NCI-H2107 (cell line): Measurements from ENCODE around the gene MRGPRG.
A peak's percentile ranks its signal among the peaks of the same experiment; 100 is the strongest.

ENCODE experiments used
- DNase-seq: peaks from one replicate; lab custom pipeline; 2025; lab: John Stamatoyannopoulos, UW

MRGPRG gene

GRCh38 chr11:3225826-3226750, 7.5 kb upstream of the MRGPRG start:
- no peak for DNase-seq

GRCh38 chr11:3225159-3225758, 6.6 kb upstream of the MRGPRG start:
- no peak for DNase-seq

- no peak for DNase-seq
Observed at GRCh38 chr11:3224401-3225057, 5.9 kb upstream of the MRGPRG start.

GRCh38 chr11:3223932-3224381, 5.3 kb upstream of the MRGPRG start:
- no peak for DNase-seq

- peak; percentile 6 for DNase-seq
Observed at GRCh38 chr11:3222941-3223915, 4.6 kb upstream of the MRGPRG start.

- DNase-seq, result no peak
Observed at GRCh38 chr11:3222003-3222855, 3.6 kb upstream of the MRGPRG start.

- DNase-seq, result no peak
Observed at GRCh38 chr11:3221408-3222002, 2.9 kb upstream of the MRGPRG start.

- no peak for DNase-seq
Observed at GRCh38 chr11:3220521-3221407, 2.2 kb upstream of the MRGPRG start.

GRCh38 chr11:3220101-3220500, 1.5 kb upstream of the MRGPRG start:
- no peak for DNase-seq

GRCh38 chr11:3219281-3219892, 774 bp upstream of the MRGPRG start:
- DNase-seq, result no peak

GRCh38 chr11:3217818-3218482, 663 bp downstream of the MRGPRG start:
- DNase-seq, result no peak

GRCh38 chr11:3216027-3216525, 2.5 kb downstream of the MRGPRG start:
- no peak for DNase-seq

- no peak for DNase-seq
Observed at GRCh38 chr11:3215346-3216026, 3.1 kb downstream of the MRGPRG start.

- DNase-seq, result no peak
Observed at GRCh38 chr11:3214420-3214699, 4.3 kb downstream of the MRGPRG start.

GRCh38 chr11:3213659-3214419, 4.8 kb downstream of the MRGPRG start:
- no peak for DNase-seq

GRCh38 chr11:3208272-3208671, 10.3 kb downstream of the MRGPRG start:
- DNase-seq, result no peak
